SK-N-SH treated with all-trans-retinoic acid at 6 μM for 48 hours (cell line): ENCODE results near the gene EIF2B5.

Source experiments
- ATAC-seq: fragments of 200-7000 bp; cut with Tn5 transposase; 3 replicates; pipeline ENCODE4 v1.9.1; 2020; ENCODE audit warnings: mild to moderate bottlenecking, moderate library complexity
- BACH2 ChIP-seq: fragments of 250-450 bp; sonication (Bioruptor Pico); IDR thresholded peaks from 2 replicates; pipeline ENCODE4 v1.9.0; 2021; ENCODE audit warnings: mild to moderate bottlenecking, borderline replicate concordance
- CREB5 ChIP-seq: fragments of 250-450 bp; sonication (Bioruptor Pico); IDR thresholded peaks from 2 replicates; pipeline ENCODE4 v1.5.1; 2020; ENCODE audit warnings: low read depth, mild to moderate bottlenecking, moderate library complexity
- CSRNP3 ChIP-seq: fragments of 250-450 bp; sonication (Bioruptor Pico); IDR thresholded peaks from 2 replicates; pipeline ENCODE4 v1.5.1; 2021; ENCODE audit warnings: mild to moderate bottlenecking, moderate library complexity
- ESRRG ChIP-seq: fragments of 250-450 bp; sonication (Bioruptor Pico); IDR thresholded peaks from 2 replicates; pipeline ENCODE4 v1.6.1; 2021; ENCODE audit warnings: mild to moderate bottlenecking
- GLIS3 ChIP-seq: fragments of 250-450 bp; sonication (Bioruptor Pico); IDR thresholded peaks from 2 replicates; pipeline ENCODE4 v1.5.0; 2020; ENCODE audit warnings: mild to moderate bottlenecking, moderate library complexity
- OSR1 ChIP-seq: fragments of 250-450 bp; sonication (Bioruptor Pico); IDR thresholded peaks from 2 replicates; pipeline ENCODE4 v1.8.0; 2022; ENCODE audit warnings: moderate library complexity, mild to moderate bottlenecking, inconsistent platforms
- PATZ1 ChIP-seq: fragments of 250-450 bp; sonication (Bioruptor Pico); IDR thresholded peaks from 2 replicates; pipeline ENCODE4 v1.8.0; 2020; ENCODE audit warnings: mild to moderate bottlenecking, moderate library complexity, borderline replicate concordance
- POU6F1 ChIP-seq: fragments of 250-450 bp; sonication (Bioruptor Pico); IDR thresholded peaks from 2 replicates; pipeline ENCODE4 v1.8.0; 2021; ENCODE audit warnings: low read depth, mild to moderate bottlenecking, moderate library complexity, borderline replicate concordance
- PPARA ChIP-seq: fragments of 250-450 bp; sonication (Bioruptor Pico); IDR thresholded peaks from 2 replicates; pipeline ENCODE4 v1.5.0; 2020; ENCODE audit warnings: mild to moderate bottlenecking, borderline replicate concordance
- RARB ChIP-seq: fragments of 250-450 bp; sonication (Bioruptor Pico); IDR thresholded peaks from 2 replicates; pipeline ENCODE4 v1.8.0; 2021; ENCODE audit warnings: mild to moderate bottlenecking, moderate library complexity
- SNAI2 ChIP-seq: fragments of 250-450 bp; sonication (Bioruptor Pico); IDR thresholded peaks from 2 replicates; pipeline ENCODE4 v1.5.0; 2020; ENCODE audit warnings: mild to moderate bottlenecking, moderate library complexity
- TCF4 ChIP-seq: fragments of 250-450 bp; sonication (Bioruptor Pico); IDR thresholded peaks from 2 replicates; pipeline ENCODE4 v1.8.0; 2021; ENCODE audit warnings: mild to moderate bottlenecking, moderate library complexity, borderline replicate concordance
- TOX ChIP-seq: fragments of 250-450 bp; sonication (Bioruptor Pico); IDR thresholded peaks from 2 replicates; pipeline ENCODE4 v1.8.0; 2021; ENCODE audit warnings: mild to moderate bottlenecking, moderate library complexity, borderline replicate concordance
- TSHZ2 ChIP-seq: fragments of 250-450 bp; sonication (Bioruptor Pico); IDR thresholded peaks from 2 replicates; pipeline ENCODE4 v1.5.0; 2020; ENCODE audit warnings: mild to moderate bottlenecking, moderate library complexity
- ZC3H10 ChIP-seq: fragments of 250-450 bp; sonication (Bioruptor Pico); IDR thresholded peaks from 2 replicates; pipeline ENCODE4 v1.5.1; 2021; ENCODE audit warnings: mild to moderate bottlenecking, moderate library complexity
- ZFP3 ChIP-seq: fragments of 250-450 bp; sonication (Bioruptor Pico); IDR thresholded peaks from 2 replicates; pipeline ENCODE4 v1.5.0; 2020; ENCODE audit warnings: mild to moderate bottlenecking, moderate library complexity
- ZFP30 ChIP-seq: fragments of 450-650 bp; formaldehyde crosslinking; IDR thresholded peaks from 2 replicates; pipeline ENCODE4 v1.5.0; 2022; ENCODE audit warnings: mild to moderate bottlenecking, moderate library complexity
- ZNF565 ChIP-seq: fragments of 450-650 bp; formaldehyde crosslinking; conservative IDR thresholded peaks from 2 replicates; pipeline ENCODE4 v1.5.0; 2020; ENCODE audit warnings: low read depth, mild to moderate bottlenecking, moderate library complexity
- ZNF70 ChIP-seq: fragments of 450-650 bp; formaldehyde crosslinking; IDR thresholded peaks from 2 replicates; pipeline ENCODE4 v1.5.0; 2020; ENCODE audit warnings: mild to moderate bottlenecking, moderate library complexity

The EIF2B5 gene

GRCh38 chr3:184186902-184187207 is 51.7 kb downstream of the EIF2B5 start (continued):
- TF ChIP-seq RARB = no peak
- no peak for TF ChIP-seq POU6F1

GRCh38 chr3:184188080-184188479 is 52.9 kb downstream of the EIF2B5 start:
- ATAC-seq = no peak
- TF ChIP-seq BACH2 (no peak), ZNF70 (CRISPR knock-in tag) (no peak), ESRRG (CRISPR knock-in tag) (no peak), RARB (no peak), GLIS3 (no peak), ZNF565 (no peak), ZFP3 (CRISPR knock-in tag) (no peak), ZC3H10 (no peak), SNAI2 (CRISPR knock-in tag) (no peak), TCF4 (CRISPR knock-in tag) (no peak), POU6F1 (no peak), ZFP30 (CRISPR knock-in tag) (no peak), PPARA (no peak), CSRNP3 (no peak), PATZ1 (CRISPR knock-in tag) (no peak), OSR1 (CRISPR knock-in tag) (no peak), TOX (CRISPR knock-in tag) (no peak), CREB5 (CRISPR knock-in tag) (no peak), TSHZ2 (CRISPR knock-in tag) (no peak)
- TF ChIP-seq, all 23 proteins: peak for 0

GRCh38 chr3:184189421-184189820 is 54.3 kb downstream of the EIF2B5 start:
- TF ChIP-seq POU6F1 (no peak), PATZ1 (CRISPR knock-in tag) (no peak), PPARA (no peak)
- ATAC-seq = no peak
